CD4-positive, alpha-beta T cell (primary cell): ENCODE results near the gene CLIC5. TPM values are rescaled to one million over a fixed set of nuclear protein-coding genes. Genes with fewer than 3 reads are reported as not detected.

ENCODE experiments used
- ATAC-seq: fragments of 200-7000 bp; cut with Tn5 transposase; one replicate; pipeline ENCODE4 v1.10.0; 2022; ENCODE audit warnings: mild to moderate bottlenecking; ENCODE audit not compliant: poor library complexity
- CTCF ChIA-PET: fragments of 350-600 bp; sonication (Branson Sonifier 250); formaldehyde crosslinking; loops from one replicate; lab custom pipeline; 2021; ENCODE audit warnings: antibody characterized with exemption, inconsistent platforms; lab: Charles Lee
- POLR2A ChIA-PET: fragments of 350-600 bp; sonication (Branson Sonifier 250); formaldehyde crosslinking; loops from one replicate; lab custom pipeline; 2021; ENCODE audit warnings: antibody characterized with exemption, inconsistent platforms; lab: Charles Lee
- DNase-seq, 14 experiments: peaks; one replicate each; pipeline ENCODE4 v3.0.0-alpha.2; 2013 to 2020; ENCODE audit warnings: mixed read lengths in 2 of 14
- H3K27ac ChIP-seq, 2 donors: one replicate each; pipeline versions ENCODE4 v1.5.1 to v1.7.0; 2013; ENCODE audit warnings: low read length in 2 of 2, low read depth in 1 of 2, mild to moderate bottlenecking in 1 of 2
- H3K27me3 ChIP-seq, 2 experiments: 1 replicate in 1 of 2; 2 replicates in 1 of 2; pipeline versions ENCODE4 v1.6.1 to v1.7.0; 2013; ENCODE audit warnings: low read length in 2 of 2, control low read depth in 1 of 2, mild to moderate bottlenecking in 1 of 2, moderate library complexity in 1 of 2; ENCODE audit not compliant: insufficient read depth in 2 of 2, control insufficient read depth in 1 of 2
- H3K36me3 ChIP-seq: one replicate; pipeline ENCODE4 v1.6.1; 2013; ENCODE audit warnings: low read length, control low read depth; ENCODE audit not compliant: insufficient read depth
- H3K4me1 ChIP-seq: one replicate; pipeline ENCODE4 v1.6.1; 2013; ENCODE audit warnings: low read length, control low read depth; ENCODE audit not compliant: insufficient read depth
- H3K4me3 ChIP-seq: one replicate; pipeline ENCODE4 v1.5.1; 2013; ENCODE audit warnings: mild to moderate bottlenecking, low read length, moderate library complexity
- H3K9me3 ChIP-seq, 2 experiments: 1 replicate in 1 of 2; 2 replicates in 1 of 2; pipeline versions ENCODE4 v1.6.1 to v1.7.0; 2013; ENCODE audit warnings: low read length in 2 of 2, mild to moderate bottlenecking in 2 of 2, control low read depth in 1 of 2, moderate library complexity in 1 of 2; ENCODE audit not compliant: control insufficient read depth in 1 of 2, insufficient read depth in 1 of 2
- H3K27ac Mint-ChIP-seq: one replicate; pipeline ENCODE4 v1.8.0; 2020; ENCODE audit warnings: mixed read lengths
- H3K27me3 Mint-ChIP-seq: one replicate; pipeline ENCODE4 v1.8.0; 2021; ENCODE audit warnings: mixed read lengths
- H3K36me3 Mint-ChIP-seq: one replicate; pipeline ENCODE4 v1.8.0; 2021; ENCODE audit warnings: low read depth, mixed read lengths
- H3K4me1 Mint-ChIP-seq: one replicate; pipeline ENCODE4 v1.8.0; 2021; ENCODE audit warnings: low read depth, mixed read lengths
- H3K4me3 Mint-ChIP-seq: one replicate; pipeline ENCODE4 v1.8.0; 2020; ENCODE audit warnings: mild to moderate bottlenecking, mixed read lengths
- H3K9me3 Mint-ChIP-seq: one replicate; pipeline ENCODE4 v1.8.0; 2020; ENCODE audit warnings: mixed read lengths
- CTCF ChIP-seq: fragments of 200-600 bp; IDR thresholded peaks from one replicate; pipeline ENCODE4 v1.8.0; 2022; ENCODE audit warnings: antibody characterized with exemption, mild to moderate bottlenecking
- intact Hi-C, 2 experiments: fragments of 100-400 bp; cut with DNase I in 1 of 2; cut with micrococcal nuclease in 1 of 2; formaldehyde crosslinking; loops; one replicate each; pipeline versions ENCODE4 v1.15.1 to v1.9.0; 2023 to 2025; cut with DNase I, micrococcal nuclease
- total RNA-seq, 174 experiments: library from RNA in 2 of 174; stranded (reverse) in 2 of 174; gene quantifications; one replicate each; pipeline ENCODE4 v1.2.3 and lab custom pipeline; 2021 to 2026

The CLIC5 gene
- total RNA-seq, 2 experiments from 2014 or later: 2.5 to 2.8 TPM

GRCh38 chr6:45955597-45955996 is 60.1 kb downstream of the CLIC5 start:
- H3K27ac Mint-ChIP-seq: no peak overlapping the region
- intact Hi-C loops: no loop called here
- ATAC-seq (no peak), DNase-seq (no peak)
- TF ChIP-seq CTCF: no peak
- POLR2A ChIA-PET: no interaction called here
- H3K4me3 Mint-ChIP-seq: no peak overlapping the region
- no peaks in the 10 kb centered on the region for H3K36me3 Mint-ChIP-seq
- H3K27me3 ChIP-seq: no peaks in the 10 kb centered on the region
- peaks cover 11% of the 10 kb centered on the region for H3K36me3 ChIP-seq
- H3K9me3 Mint-ChIP-seq: no peaks in the 10 kb centered on the region
- no peak overlapping the region for H3K27ac ChIP-seq
- no peaks in the 10 kb centered on the region for H3K4me1 ChIP-seq
- H3K9me3 ChIP-seq: no peaks in the 10 kb centered on the region
- no peaks in the 10 kb centered on the region for H3K4me1 Mint-ChIP-seq
- CTCF ChIA-PET: no interaction called here
- H3K27me3 Mint-ChIP-seq: no peaks in the 10 kb centered on the region
- no peak overlapping the region for H3K4me3 ChIP-seq

- TF ChIP-seq CTCF: no peak
- no peaks in the 10 kb centered on the region for H3K27me3 Mint-ChIP-seq
- intact Hi-C loops: no loop called here
- no peaks in the 10 kb centered on the region for H3K27me3 ChIP-seq
- H3K4me1 Mint-ChIP-seq: no peaks in the 10 kb centered on the region
- H3K9me3 Mint-ChIP-seq: no peaks in the 10 kb centered on the region
- no peaks in the 10 kb centered on the region for H3K36me3 Mint-ChIP-seq
- no peak overlapping the region for H3K27ac Mint-ChIP-seq
- no peak overlapping the region for H3K4me3 ChIP-seq
- DNase-seq (no peak), ATAC-seq (no peak)
- no peaks in the 10 kb centered on the region for H3K4me1 ChIP-seq
- H3K27ac ChIP-seq: no peak overlapping the region
- peaks cover 17% of the 10 kb centered on the region for H3K36me3 ChIP-seq
- ChIA-PET CTCF (no interaction called here), POLR2A (no interaction called here)
- H3K4me3 Mint-ChIP-seq: no peak overlapping the region
- H3K9me3 ChIP-seq: no peaks in the 10 kb centered on the region
These were observed 63.1 kb downstream of the CLIC5 start for GRCh38 chr6:45952546-45952945.

- ChIA-PET CTCF (no interaction called here), POLR2A (no interaction called here)
- no peak for TF ChIP-seq CTCF
- no peaks in the 10 kb centered on the region for H3K36me3 Mint-ChIP-seq
- intact Hi-C loops: no loop called here
- H3K9me3 Mint-ChIP-seq: no peaks in the 10 kb centered on the region
- Histone ChIP-seq H3K27ac (no peak overlapping the region), H3K4me3 (no peak overlapping the region), H3K9me3 (no peaks in the 10 kb centered on the region), H3K4me1 (no peaks in the 10 kb centered on the region), H3K27me3 (no peaks in the 10 kb centered on the region), H3K36me3 (peaks cover 18% of the 10 kb centered on the region)
- H3K27me3 Mint-ChIP-seq: no peaks in the 10 kb centered on the region
- no peak for DNase-seq
- no peak for ATAC-seq
- no peak overlapping the region for H3K27ac Mint-ChIP-seq
- H3K4me3 Mint-ChIP-seq: no peak overlapping the region
- no peaks in the 10 kb centered on the region for H3K4me1 Mint-ChIP-seq
These were observed 63.5 kb downstream of the CLIC5 start for GRCh38 chr6:45952168-45952529.
